Spleen (tissue), 7 donors: Measurements from ENCODE around the gene STOM.

ENCODE experiments used
- POLR2AphosphoS5 ChIP-seq, 3 donors: sonication (generic); formaldehyde crosslinking; IDR thresholded peaks; one replicate each; pipeline ENCODE4 v1.5.1; 2017; ENCODE audit warnings: antibody characterized with exemption in 3 of 3
- TF ChIP-seq, protein P1 (sequence below), 11 experiments: fragments of 200-600 bp in 7 of 11; fragments of 450-650 bp in 4 of 11; sonication (generic) in 4 of 11; IDR thresholded peaks in 8 of 11; conservative IDR thresholded peaks in 3 of 11; 1 replicate in 7 of 11; 2 replicates in 4 of 11; pipeline versions ENCODE4 v1.4.0 to v1.8.0; 2016 to 2021; ENCODE audit warnings: antibody characterized with exemption in 11 of 11, inconsistent platforms in 4 of 11, mild to moderate bottlenecking in 1 of 11
- donor health status: DM: no; HTN: no; CAD: no; lungs with moderate emphysema.
- donor health status: DM: no; HTN: no; CAD: no.
- donor health status: DM: no; HTN: no; CAD: no.

DNA sequence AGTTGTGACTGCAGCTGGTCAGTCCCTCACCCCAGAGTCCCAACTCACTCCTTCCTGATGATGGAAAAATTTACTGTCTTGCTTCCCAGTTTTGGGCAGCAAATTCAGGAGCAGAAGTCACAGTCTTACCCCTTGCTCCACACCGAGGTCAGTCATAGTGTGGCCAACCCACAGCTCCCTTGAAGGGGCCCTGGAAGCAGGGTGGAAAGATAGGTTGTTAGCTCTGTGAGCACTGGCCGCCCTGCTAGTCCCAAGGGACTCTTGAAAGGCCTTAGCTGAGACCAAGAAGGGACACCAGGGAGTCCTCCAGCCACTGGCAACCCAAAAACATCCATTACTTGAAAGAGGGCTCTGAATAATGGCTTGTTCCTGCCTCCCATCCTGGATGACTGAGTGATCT, 62.1 kb downstream of the STOM start:
- TF ChIP-seq, protein P1, sequence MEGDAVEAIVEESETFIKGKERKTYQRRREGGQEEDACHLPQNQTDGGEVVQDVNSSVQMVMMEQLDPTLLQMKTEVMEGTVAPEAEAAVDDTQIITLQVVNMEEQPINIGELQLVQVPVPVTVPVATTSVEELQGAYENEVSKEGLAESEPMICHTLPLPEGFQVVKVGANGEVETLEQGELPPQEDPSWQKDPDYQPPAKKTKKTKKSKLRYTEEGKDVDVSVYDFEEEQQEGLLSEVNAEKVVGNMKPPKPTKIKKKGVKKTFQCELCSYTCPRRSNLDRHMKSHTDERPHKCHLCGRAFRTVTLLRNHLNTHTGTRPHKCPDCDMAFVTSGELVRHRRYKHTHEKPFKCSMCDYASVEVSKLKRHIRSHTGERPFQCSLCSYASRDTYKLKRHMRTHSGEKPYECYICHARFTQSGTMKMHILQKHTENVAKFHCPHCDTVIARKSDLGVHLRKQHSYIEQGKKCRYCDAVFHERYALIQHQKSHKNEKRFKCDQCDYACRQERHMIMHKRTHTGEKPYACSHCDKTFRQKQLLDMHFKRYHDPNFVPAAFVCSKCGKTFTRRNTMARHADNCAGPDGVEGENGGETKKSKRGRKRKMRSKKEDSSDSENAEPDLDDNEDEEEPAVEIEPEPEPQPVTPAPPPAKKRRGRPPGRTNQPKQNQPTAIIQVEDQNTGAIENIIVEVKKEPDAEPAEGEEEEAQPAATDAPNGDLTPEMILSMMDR (IDR thresholded peaks at IDR 0.05 in 8 of 11, conservative IDR thresholded peaks at IDR 0.05 in 3 of 11): no peak
- no peak for TF ChIP-seq POLR2AphosphoS5 (IDR thresholded peaks at IDR 0.05)
